Astrocyte (in vitro differentiated cells and primary cell): Measurements from ENCODE around the gene CTIF. TPM values are rescaled to one million over a fixed set of nuclear protein-coding genes. Genes with fewer than 3 reads are reported as not detected.

Experiments
- DNase-seq: peaks from one replicate; pipeline ENCODE4 v3.0.0-alpha.2; 2010; ENCODE audit warnings: low read depth
- FAIRE-seq: peaks from 2 replicates; lab custom pipeline; 2011; peaks lifted over from hg19 to GRCh38; lab: Jason Lieb, UNC
- H2AFZ ChIP-seq: 2 replicates; pipeline ENCODE4 v1.6.0; 2012; ENCODE audit warnings: low read depth, low read length, inconsistent platforms
- H3K27ac ChIP-seq: 2 replicates; pipeline ENCODE4 v1.5.1; 2011; ENCODE audit warnings: low read depth, low read length, inconsistent platforms
- H3K27me3 ChIP-seq: 2 replicates; pipeline ENCODE4 v1.6.0; 2011; ENCODE audit warnings: low read length, inconsistent platforms; ENCODE audit not compliant: insufficient read depth
- H3K36me3 ChIP-seq: 2 replicates; pipeline ENCODE4 v1.5.1; 2011; ENCODE audit warnings: low read length, inconsistent platforms; ENCODE audit not compliant: insufficient read depth
- H3K4me1 ChIP-seq: 2 replicates; pipeline ENCODE4 v1.5.1; 2011; ENCODE audit warnings: low read length, inconsistent platforms; ENCODE audit not compliant: insufficient read depth
- H3K4me2 ChIP-seq: 2 replicates; pipeline ENCODE4 v1.6.0; 2012; ENCODE audit warnings: low read length, inconsistent platforms
- H3K4me3 ChIP-seq: 2 replicates; pipeline ENCODE4 v1.5.1; 2011; ENCODE audit warnings: low read depth, mild to moderate bottlenecking, low read length, inconsistent platforms; ENCODE audit not compliant: insufficient read depth
- H3K79me2 ChIP-seq: 2 replicates; pipeline ENCODE4 v1.6.0; 2012; ENCODE audit warnings: mild to moderate bottlenecking, low read length, inconsistent platforms; ENCODE audit not compliant: insufficient read depth
- H3K9ac ChIP-seq: 2 replicates; pipeline ENCODE4 v1.6.0; 2012; ENCODE audit warnings: mild to moderate bottlenecking, low read length, inconsistent platforms
- H3K9me3 ChIP-seq: 2 replicates; pipeline ENCODE4 v1.5.1; 2012; ENCODE audit warnings: low read depth, mild to moderate bottlenecking, low read length, inconsistent platforms; ENCODE audit not compliant: insufficient read depth
- H4K20me1 ChIP-seq: 2 replicates; pipeline ENCODE4 v1.6.0; 2012; ENCODE audit warnings: low read length, inconsistent platforms; ENCODE audit not compliant: insufficient read depth
- H3K27ac Mint-ChIP-seq: one replicate; pipeline ENCODE4 v1.8.0; 2021; ENCODE audit warnings: mild to moderate bottlenecking, mixed read lengths; ENCODE audit not compliant: unreplicated experiment
- H3K27me3 Mint-ChIP-seq: one replicate; pipeline ENCODE4 v1.8.0; 2021; ENCODE audit warnings: low read depth, mixed read lengths; ENCODE audit not compliant: unreplicated experiment
- H3K36me3 Mint-ChIP-seq: one replicate; pipeline ENCODE4 v1.8.0; 2021; ENCODE audit warnings: low read depth, mixed read lengths; ENCODE audit not compliant: unreplicated experiment
- H3K4me1 Mint-ChIP-seq: one replicate; pipeline ENCODE4 v1.8.0; 2021; ENCODE audit warnings: low read depth, mixed read lengths; ENCODE audit not compliant: unreplicated experiment
- H3K4me3 Mint-ChIP-seq: one replicate; pipeline ENCODE4 v1.8.0; 2021; ENCODE audit warnings: mild to moderate bottlenecking, moderate library complexity, mixed read lengths; ENCODE audit not compliant: unreplicated experiment
- H3K9me3 Mint-ChIP-seq: one replicate; pipeline ENCODE4 v1.8.0; 2021; ENCODE audit warnings: mild to moderate bottlenecking, mixed read lengths; ENCODE audit not compliant: unreplicated experiment
- CTCF ChIP-seq: IDR thresholded peaks from 2 replicates; pipeline ENCODE4 v1.5.1; 2011; ENCODE audit warnings: low read depth, mild to moderate bottlenecking, inconsistent platforms, low read length, moderate library complexity; ENCODE audit not compliant: insufficient read depth
- EZH2 ChIP-seq: IDR thresholded peaks from 2 replicates; pipeline ENCODE4 v1.6.1; 2012; ENCODE audit warnings: mild to moderate bottlenecking, low read length, inconsistent platforms; ENCODE audit not compliant: insufficient read depth
- total RNA-seq: library from RNA; stranded (reverse); gene quantifications from 2 replicates; pipeline ENCODE4 v1.2.1, GENCODE V29; 2021

The CTIF gene
- total RNA-seq, 1 donor from 2014 or later: 101 TPM

GRCh38 chr18:48521723-48522122 is 17.1 kb upstream of the CTIF start:
- H2AFZ ChIP-seq: no peak overlapping the region
- H3K79me2 ChIP-seq: no peaks in the 10 kb centered on the region
- Mint-ChIP-seq H3K27me3 (peaks cover 16% of the 10 kb centered on the region), H3K27ac (no peak overlapping the region), H3K36me3 (no peaks in the 10 kb centered on the region), H3K9me3 (peaks cover 2% of the 10 kb centered on the region), H3K4me1 (no peaks in the 10 kb centered on the region), H3K4me3 (no peak overlapping the region)
- H3K27me3 ChIP-seq: no peaks in the 10 kb centered on the region
- TF ChIP-seq CTCF (no peak), EZH2 (no peak)
- no peak overlapping the region for H3K4me2 ChIP-seq
- no peaks in the 10 kb centered on the region for H3K4me1 ChIP-seq
- H4K20me1 ChIP-seq: no peaks in the 10 kb centered on the region
- no peak for FAIRE-seq
- H3K9ac ChIP-seq: no peak overlapping the region
- H3K27ac ChIP-seq: no peak overlapping the region
- H3K4me3 ChIP-seq: no peak overlapping the region
- H3K36me3 ChIP-seq: no peaks in the 10 kb centered on the region
- no peaks in the 10 kb centered on the region for H3K9me3 ChIP-seq
- DNase-seq: no peak

DNA sequence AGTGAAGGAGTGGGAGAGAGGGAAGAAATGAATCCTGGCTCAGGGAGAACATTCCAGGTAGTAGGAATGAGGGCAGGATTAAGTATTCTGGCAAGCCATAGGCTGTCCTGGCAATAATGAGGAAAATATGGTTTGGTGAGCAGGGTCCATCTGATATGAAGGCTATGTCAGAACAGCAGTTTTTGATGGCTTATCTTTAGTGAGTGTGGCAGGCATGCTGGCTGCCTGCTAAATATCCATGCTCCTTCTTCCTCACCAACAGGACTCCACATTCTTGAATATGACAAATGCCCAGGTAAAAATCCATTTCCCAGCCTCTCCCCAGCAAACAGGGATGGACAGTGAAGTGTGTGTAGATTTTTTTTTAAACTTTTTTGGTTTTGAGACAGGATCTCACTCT is 13.2 kb upstream of the CTIF start:
- Histone ChIP-seq H2AFZ (no peak overlapping the region), H3K4me1 (peaks cover 9% of the 10 kb centered on the region), H3K27ac (no peak overlapping the region), H3K4me3 (no peak overlapping the region), H3K36me3 (no peaks in the 10 kb centered on the region), H3K9me3 (no peaks in the 10 kb centered on the region), H4K20me1 (no peaks in the 10 kb centered on the region), H3K79me2 (no peaks in the 10 kb centered on the region), H3K9ac (no peak overlapping the region), H3K4me2 (no peak overlapping the region), H3K27me3 (peaks cover 4% of the 10 kb centered on the region)
- FAIRE-seq: no peak
- Mint-ChIP-seq H3K36me3 (no peaks in the 10 kb centered on the region), H3K4me1 (peaks cover 12% of the 10 kb centered on the region), H3K4me3 (no peak overlapping the region), H3K27ac (no peak overlapping the region), H3K9me3 (peaks cover 2% of the 10 kb centered on the region), H3K27me3 (peaks cover 16% of the 10 kb centered on the region)
- no peak for DNase-seq
- no peak for TF ChIP-seq CTCF
- no peak for TF ChIP-seq EZH2

- Histone ChIP-seq H3K4me3 (no peak overlapping the region), H3K4me2 (no peak overlapping the region), H3K27me3 (peaks cover 4% of the 10 kb centered on the region), H3K9ac (no peak overlapping the region), H3K4me1 (peaks cover 9% of the 10 kb centered on the region), H3K27ac (no peak overlapping the region), H2AFZ (no peak overlapping the region), H4K20me1 (no peaks in the 10 kb centered on the region), H3K79me2 (no peaks in the 10 kb centered on the region), H3K9me3 (no peaks in the 10 kb centered on the region), H3K36me3 (no peaks in the 10 kb centered on the region)
- no peaks in the 10 kb centered on the region for H3K36me3 Mint-ChIP-seq
- H3K9me3 Mint-ChIP-seq: no peaks in the 10 kb centered on the region
- FAIRE-seq: peak; percentile 87
- TF ChIP-seq EZH2: no peak
- TF ChIP-seq CTCF: no peak
- H3K4me1 Mint-ChIP-seq: peaks cover 26% of the 10 kb centered on the region
- H3K27ac Mint-ChIP-seq: no peak overlapping the region
- no peak overlapping the region for H3K4me3 Mint-ChIP-seq
- DNase-seq: no peak
- H3K27me3 Mint-ChIP-seq: peaks cover 7% of the 10 kb centered on the region
These were observed 11.4 kb upstream of the CTIF start for GRCh38 chr18:48527461-48527860.
